NB4 (cell line): Measurements from ENCODE around the gene ATXN1.

ENCODE experiments used
- MAX ChIP-seq: IDR thresholded peaks from 2 replicates; pipeline ENCODE4 v1.6.1; 2011; ENCODE audit warnings: low read depth, low read length
- MYC ChIP-seq: IDR thresholded peaks from 2 replicates; pipeline ENCODE4 v1.6.1; 2011; ENCODE audit warnings: low read depth, low read length
- POLR2A ChIP-seq: IDR thresholded peaks from 2 replicates; pipeline ENCODE4 v1.6.1; 2011; ENCODE audit warnings: mild to moderate bottlenecking; ENCODE audit not compliant: insufficient read length; ENCODE audit errors: extremely low read depth
- TF ChIP-seq, protein P1 (sequence below): IDR thresholded peaks from one replicate; pipeline ENCODE4 v1.5.1; 2012; ENCODE audit warnings: low read depth, low read length

- TF ChIP-seq, protein P1, sequence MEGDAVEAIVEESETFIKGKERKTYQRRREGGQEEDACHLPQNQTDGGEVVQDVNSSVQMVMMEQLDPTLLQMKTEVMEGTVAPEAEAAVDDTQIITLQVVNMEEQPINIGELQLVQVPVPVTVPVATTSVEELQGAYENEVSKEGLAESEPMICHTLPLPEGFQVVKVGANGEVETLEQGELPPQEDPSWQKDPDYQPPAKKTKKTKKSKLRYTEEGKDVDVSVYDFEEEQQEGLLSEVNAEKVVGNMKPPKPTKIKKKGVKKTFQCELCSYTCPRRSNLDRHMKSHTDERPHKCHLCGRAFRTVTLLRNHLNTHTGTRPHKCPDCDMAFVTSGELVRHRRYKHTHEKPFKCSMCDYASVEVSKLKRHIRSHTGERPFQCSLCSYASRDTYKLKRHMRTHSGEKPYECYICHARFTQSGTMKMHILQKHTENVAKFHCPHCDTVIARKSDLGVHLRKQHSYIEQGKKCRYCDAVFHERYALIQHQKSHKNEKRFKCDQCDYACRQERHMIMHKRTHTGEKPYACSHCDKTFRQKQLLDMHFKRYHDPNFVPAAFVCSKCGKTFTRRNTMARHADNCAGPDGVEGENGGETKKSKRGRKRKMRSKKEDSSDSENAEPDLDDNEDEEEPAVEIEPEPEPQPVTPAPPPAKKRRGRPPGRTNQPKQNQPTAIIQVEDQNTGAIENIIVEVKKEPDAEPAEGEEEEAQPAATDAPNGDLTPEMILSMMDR = no peak
- TF ChIP-seq POLR2A (no peak), MYC (no peak), MAX (no peak)
Observed at GRCh38 chr6:16264785-16265184, 496.5 kb downstream of the ATXN1 start.
